Activated CD4-positive, alpha-beta memory T cell treated with anti-CD3 and anti-CD28 coated beads, Interleukin-2, amount 10 ng/mL, durations not matched to agents 7 days and 5 days (primary cell): ENCODE data around the gene PSMA6. TPM values are rescaled to one million over a fixed set of nuclear protein-coding genes. Genes with fewer than 3 reads are reported as not detected.

Experiments
- CTCF ChIA-PET: fragments of 350-600 bp; sonication (Branson Sonifier 250); formaldehyde crosslinking; loops from one replicate; lab custom pipeline; 2021; ENCODE audit warnings: antibody characterized with exemption, inconsistent platforms; lab: Charles Lee
- POLR2A ChIA-PET: fragments of 350-600 bp; sonication (Branson Sonifier 250); formaldehyde crosslinking; loops from one replicate; lab custom pipeline; 2021; ENCODE audit warnings: antibody characterized with exemption; lab: Charles Lee
- DNase-seq: peaks from one replicate; pipeline ENCODE4 v3.0.0-alpha.2; 2020
- H3K27ac Mint-ChIP-seq: one replicate; pipeline ENCODE4 v1.8.0; 2021; ENCODE audit warnings: mild to moderate bottlenecking, mixed read lengths
- H3K27me3 Mint-ChIP-seq: one replicate; pipeline ENCODE4 v1.8.0; 2021; ENCODE audit warnings: mixed read lengths
- H3K36me3 Mint-ChIP-seq: one replicate; pipeline ENCODE4 v1.8.0; 2021; ENCODE audit warnings: low read depth, mixed read lengths
- H3K4me1 Mint-ChIP-seq: one replicate; pipeline ENCODE4 v1.8.0; 2021; ENCODE audit warnings: mixed read lengths
- H3K4me3 Mint-ChIP-seq: one replicate; pipeline ENCODE4 v1.8.0; 2021; ENCODE audit warnings: mild to moderate bottlenecking, mixed read lengths
- H3K9me3 Mint-ChIP-seq: one replicate; pipeline ENCODE4 v1.8.0; 2021; ENCODE audit warnings: mixed read lengths
- total RNA-seq, 2 experiments: library from RNA; stranded (reverse); gene quantifications; one replicate each; pipeline ENCODE4 v1.2.3, GENCODE V29; 2021

The PSMA6 gene
- total RNA-seq, 2 experiments from 2014 or later, result 235 to 242 TPM

GRCh38 chr14:35286003-35286600, 6.1 kb upstream of the PSMA6 start:
- H3K27ac Mint-ChIP-seq, result peak overlapping the region; percentile 82
- CTCF ChIA-PET, result interaction anchor here (0.6 to 3.1 kb wide), 6 partner anchors 15 to 136 kb away, joined by 3 to 17 read pairs (median 4); partner anchors contain the start of gene NFKBIA
- no peak overlapping the region for H3K4me3 Mint-ChIP-seq
- no peaks in the 10 kb centered on the region for H3K9me3 Mint-ChIP-seq
- POLR2A ChIA-PET, result interaction anchor here (0.7 to 8.2 kb wide), 16 partner anchors 8 to 452 kb away, joined by 3 to 77 read pairs (median 3); partner anchors contain the start of genes NFKBIA and PRORP
- DNase-seq, result no peak
- no peaks in the 10 kb centered on the region for H3K27me3 Mint-ChIP-seq
- peaks cover 18% of the 10 kb centered on the region for H3K36me3 Mint-ChIP-seq
- H3K4me1 Mint-ChIP-seq, result peaks cover 48% of the 10 kb centered on the region

GRCh38 chr14:35286707-35287106, 5.5 kb upstream of the PSMA6 start:
- no peak overlapping the region for H3K4me3 Mint-ChIP-seq
- ChIA-PET CTCF (interaction anchor here (0.9 to 3.1 kb wide), 7 partner anchors 11 to 136 kb away, joined by 3 to 17 read pairs (median 5); partner anchors contain the start of gene NFKBIA), POLR2A (interaction anchor here (0.9 to 8.2 kb wide), 12 partner anchors 8 to 453 kb away, joined by 3 to 77 read pairs (median 4); partner anchors contain the start of genes FAM177A1, NFKBIA and PRORP)
- no peaks in the 10 kb centered on the region for H3K27me3 Mint-ChIP-seq
- peaks cover 16% of the 10 kb centered on the region for H3K36me3 Mint-ChIP-seq
- DNase-seq, result no peak
- no peaks in the 10 kb centered on the region for H3K9me3 Mint-ChIP-seq
- H3K4me1 Mint-ChIP-seq, result peaks cover 48% of the 10 kb centered on the region
- peak overlapping the region; percentile 82 for H3K27ac Mint-ChIP-seq

DNA sequence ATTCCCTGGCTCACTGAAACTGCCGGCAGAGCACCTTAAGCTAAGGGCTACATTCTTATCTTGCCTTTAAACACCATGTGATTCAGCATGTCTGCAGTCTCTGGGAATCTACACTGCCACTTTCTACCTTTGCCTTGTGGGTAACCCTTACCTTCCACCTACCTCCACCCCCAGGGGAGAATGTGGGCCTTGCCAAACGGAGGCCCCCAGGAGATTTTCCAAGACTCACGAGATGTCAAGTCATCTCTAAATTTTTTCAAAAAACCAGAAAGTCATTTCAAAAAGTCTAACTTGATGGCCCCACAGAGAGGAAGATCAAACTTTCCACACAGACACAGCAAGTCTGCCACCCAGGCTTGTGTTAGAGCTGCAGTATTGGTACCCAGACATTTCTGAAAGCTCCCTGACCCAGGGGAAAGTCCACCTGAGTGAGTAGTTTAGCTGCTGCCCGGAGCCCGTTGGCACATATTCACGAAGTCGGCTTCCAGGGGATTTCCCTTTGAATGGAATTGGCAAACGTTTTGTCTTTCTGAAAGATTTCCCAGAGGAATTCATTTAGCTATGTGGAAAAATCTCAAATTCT, 4.7 kb upstream of the PSMA6 start:
- Mint-ChIP-seq H3K4me1 (peaks cover 52% of the 10 kb centered on the region), H3K27me3 (no peaks in the 10 kb centered on the region), H3K27ac (peak overlapping the region; percentile 82), H3K36me3 (peaks cover 13% of the 10 kb centered on the region), H3K4me3 (no peak overlapping the region), H3K9me3 (no peaks in the 10 kb centered on the region)
- peak; percentile 26 for DNase-seq
- ChIA-PET POLR2A (interaction anchor here (1.1 to 8.2 kb wide), 7 partner anchors 10 to 242 kb away, joined by 3 to 77 read pairs (median 4); partner anchors contain the start of genes FAM177A1 and NFKBIA), CTCF (interaction anchor here (1.1 to 3.1 kb wide), 6 partner anchors 12 to 135 kb away, joined by 3 to 17 read pairs (median 6); partner anchors contain the start of gene NFKBIA)

GRCh38 chr14:35289623-35290022, 2.6 kb upstream of the PSMA6 start:
- Mint-ChIP-seq H3K4me3 (no peak overlapping the region), H3K4me1 (peaks cover 48% of the 10 kb centered on the region), H3K9me3 (no peaks in the 10 kb centered on the region), H3K27me3 (no peaks in the 10 kb centered on the region), H3K27ac (no peak overlapping the region), H3K36me3 (peaks cover 14% of the 10 kb centered on the region)
- DNase-seq, result no peak
- POLR2A ChIA-PET, result no interaction called here
- CTCF ChIA-PET, result no interaction called here

DNA sequence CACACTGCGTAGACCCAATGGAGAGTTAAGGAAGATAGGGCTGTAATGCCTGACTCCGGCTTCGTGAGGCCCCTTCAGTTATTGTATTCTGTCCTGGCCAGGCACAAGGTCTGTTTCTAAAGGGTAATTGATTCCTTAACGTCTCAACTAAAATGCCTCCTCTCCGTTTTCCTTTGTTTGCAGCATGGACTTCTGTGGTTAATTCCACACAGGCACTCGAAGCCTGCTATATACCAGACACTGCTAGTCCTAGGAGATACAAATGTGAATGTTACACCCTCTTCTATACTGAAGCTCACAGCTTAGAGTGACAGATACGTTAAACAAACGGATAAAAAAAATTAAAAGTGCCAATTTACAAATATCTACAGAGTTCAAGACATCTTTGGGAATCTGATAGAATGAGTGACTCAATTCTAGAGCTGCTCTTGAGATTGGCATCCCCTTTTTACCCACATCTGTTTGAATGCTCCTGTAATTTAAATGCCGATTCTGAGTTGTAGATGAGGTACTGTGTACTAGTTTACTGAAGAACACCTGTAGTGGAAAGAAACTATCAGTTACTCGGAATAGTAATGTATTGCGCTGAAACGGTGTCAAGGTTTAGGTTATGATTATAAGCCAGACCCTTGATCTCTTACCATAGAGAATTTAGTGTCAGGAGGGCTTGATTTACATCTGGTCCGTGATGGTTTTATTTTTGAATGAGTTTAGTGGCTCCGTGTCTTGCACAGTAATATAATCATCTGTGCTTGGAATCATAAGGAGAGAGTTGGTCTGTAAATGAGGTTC, 784 bp downstream of the PSMA6 start:
- peaks cover 41% of the 10 kb centered on the region for H3K4me1 Mint-ChIP-seq
- peak overlapping the region; percentile 96 for H3K4me3 Mint-ChIP-seq
- no peaks in the 10 kb centered on the region for H3K27me3 Mint-ChIP-seq
- H3K27ac Mint-ChIP-seq, result peak overlapping the region; percentile 92
- ChIA-PET CTCF (interaction anchor here (0.9 to 3.1 kb wide), 8 partner anchors 8 to 171 kb away, joined by 3 to 36 read pairs (median 4); partner anchors contain the start of genes NFKBIA and PPP2R3C), POLR2A (interaction anchor here (1.0 to 7.4 kb wide), 24 partner anchors 8 to 662 kb away, joined by 3 to 155 read pairs (median 6); partner anchors contain the start of genes FAM177A1, NFKBIA, PPP2R3C and PRORP)
- H3K9me3 Mint-ChIP-seq, result no peaks in the 10 kb centered on the region
- H3K36me3 Mint-ChIP-seq, result peaks cover 26% of the 10 kb centered on the region
- DNase-seq, result no peak

- Mint-ChIP-seq H3K4me3 (peak overlapping the region; percentile 10), H3K27me3 (no peaks in the 10 kb centered on the region), H3K27ac (peak overlapping the region; percentile 11), H3K9me3 (no peaks in the 10 kb centered on the region), H3K36me3 (peaks cover 26% of the 10 kb centered on the region), H3K4me1 (peaks cover 50% of the 10 kb centered on the region)
- no peak for DNase-seq
- POLR2A ChIA-PET, result interaction anchor here (1.3 to 7.4 kb wide), 3 partner anchors 9 to 172 kb away, joined by 3 to 155 read pairs (median 6); partner anchors contain the start of gene NFKBIA
- CTCF ChIA-PET, result interaction anchor here (1.2 to 1.7 kb wide), 3 partner anchors 11 to 109 kb away, joined by 3 to 6 read pairs (median 3); partner anchors contain the start of gene NFKBIA
These were observed 3.6 kb downstream of the PSMA6 start for GRCh38 chr14:35295845-35296161.

DNA sequence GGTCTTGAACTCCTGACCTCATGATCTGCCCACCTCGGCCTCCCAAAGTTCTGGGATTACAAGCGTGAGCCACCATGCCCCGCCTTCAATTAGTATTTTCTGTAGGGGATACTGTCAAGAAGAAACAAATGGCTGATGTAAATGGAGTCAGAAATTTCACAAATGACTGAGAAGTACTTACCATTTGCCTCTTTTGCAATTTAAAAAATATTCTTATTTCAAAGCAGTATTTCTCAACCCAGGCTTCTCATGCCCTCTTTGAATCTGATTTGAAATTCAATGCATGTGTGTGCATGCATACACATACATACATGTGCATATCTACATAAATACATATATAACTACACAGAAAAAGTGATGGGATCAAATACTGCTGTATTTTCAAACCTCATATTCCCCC, 4.4 kb downstream of the PSMA6 start:
- no peak for DNase-seq
- Mint-ChIP-seq H3K9me3 (no peaks in the 10 kb centered on the region), H3K27ac (no peak overlapping the region), H3K36me3 (peaks cover 30% of the 10 kb centered on the region), H3K4me3 (no peak overlapping the region), H3K4me1 (peaks cover 56% of the 10 kb centered on the region), H3K27me3 (no peaks in the 10 kb centered on the region)
- ChIA-PET POLR2A (interaction anchor here (0.6 to 7.4 kb wide), 2 partner anchors 106 to 509 kb away, joined by 3 to 155 read pairs; partner anchors contain the start of gene NFKBIA), CTCF (interaction anchor here (1.0 kb wide), 1 partner anchor 18 kb away, joined by 3 read pairs; no protein-coding TSS in a partner anchor)

DNA sequence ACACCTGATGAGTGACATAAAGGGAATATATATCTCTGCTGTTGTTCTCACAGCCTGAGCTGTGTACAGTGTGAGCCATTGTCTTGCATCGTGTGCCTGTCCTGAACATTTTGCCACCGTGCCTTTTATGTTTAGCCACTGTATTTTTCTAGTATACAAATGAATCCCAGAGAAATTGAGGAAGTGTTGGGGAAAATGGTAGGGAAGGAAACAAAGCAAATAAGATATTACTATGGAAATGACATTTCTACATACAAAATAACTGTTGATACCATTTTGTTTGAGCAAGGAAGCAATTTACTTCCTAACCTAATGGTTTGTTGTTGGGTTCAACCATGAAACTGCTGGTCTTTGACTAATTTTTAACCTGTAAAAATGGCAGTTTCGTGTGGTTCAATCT, 5.5 kb downstream of the PSMA6 start:
- Mint-ChIP-seq H3K4me1 (peaks cover 64% of the 10 kb centered on the region), H3K9me3 (no peaks in the 10 kb centered on the region), H3K4me3 (no peak overlapping the region), H3K27ac (no peak overlapping the region), H3K36me3 (peaks cover 39% of the 10 kb centered on the region), H3K27me3 (no peaks in the 10 kb centered on the region)
- POLR2A ChIA-PET, result interaction anchor here (7.4 kb wide), 1 partner anchor 105 kb away, joined by 155 read pairs; the partner anchor contains the start of gene NFKBIA
- CTCF ChIA-PET, result no interaction called here
- DNase-seq, result no peak

DNA sequence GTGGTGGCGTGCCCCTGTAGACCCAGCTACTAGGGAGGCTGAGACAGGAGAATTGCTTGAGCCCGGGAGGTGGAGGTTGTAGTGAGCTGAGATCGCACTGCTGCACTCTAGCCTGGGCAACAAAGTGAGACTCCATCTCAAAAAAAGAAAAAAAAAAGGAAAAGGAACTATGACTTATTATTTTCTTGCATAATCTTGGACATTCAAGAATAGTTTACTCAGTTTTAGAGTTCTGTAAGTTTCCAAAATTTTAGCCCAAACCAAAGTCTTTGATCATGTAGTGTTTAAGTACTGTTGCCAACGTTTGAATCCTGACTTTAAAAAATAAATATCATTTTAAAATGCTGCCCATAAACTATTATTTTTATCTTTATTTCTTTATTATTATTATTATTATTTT, 6.2 kb downstream of the PSMA6 start:
- Mint-ChIP-seq H3K4me1 (peaks cover 70% of the 10 kb centered on the region), H3K27me3 (no peaks in the 10 kb centered on the region), H3K4me3 (no peak overlapping the region), H3K27ac (no peak overlapping the region), H3K9me3 (no peaks in the 10 kb centered on the region), H3K36me3 (peaks cover 46% of the 10 kb centered on the region)
- ChIA-PET CTCF (interaction anchor here (0.6 kb wide), 1 partner anchor 11 kb away, joined by 4 read pairs; no protein-coding TSS in a partner anchor), POLR2A (no interaction called here)
- no peak for DNase-seq

DNA sequence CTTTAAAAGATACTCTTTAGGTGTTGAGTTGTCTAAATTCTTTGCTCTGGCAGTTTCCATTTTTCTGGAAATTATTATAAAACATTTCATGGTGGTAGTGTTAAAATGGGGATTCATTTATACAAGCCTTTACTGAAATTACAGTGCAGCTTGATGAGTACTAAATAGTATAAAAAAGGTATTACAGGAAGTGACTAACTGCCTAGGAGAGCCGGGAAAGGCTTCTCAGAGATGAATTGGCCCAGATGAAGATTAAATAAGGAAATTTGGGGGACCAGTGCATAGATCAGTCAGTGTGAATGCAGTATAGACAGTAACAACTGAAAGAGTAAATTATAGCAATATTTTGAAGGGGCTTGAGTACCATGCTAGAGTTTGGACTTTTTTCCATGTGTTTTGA, 7.5 kb downstream of the PSMA6 start:
- Mint-ChIP-seq H3K27me3 (no peaks in the 10 kb centered on the region), H3K4me3 (no peak overlapping the region), H3K9me3 (no peaks in the 10 kb centered on the region), H3K4me1 (peaks cover 72% of the 10 kb centered on the region), H3K27ac (peak overlapping the region; percentile 32), H3K36me3 (peaks cover 43% of the 10 kb centered on the region)
- POLR2A ChIA-PET, result interaction anchor here (1.4 to 2.6 kb wide), 5 partner anchors 7 to 177 kb away, joined by 3 to 23 read pairs (median 5); partner anchors contain the start of genes NFKBIA, PPP2R3C, PRORP and PSMA6
- DNase-seq, result no peak
- CTCF ChIA-PET, result interaction anchor here (1.1 to 1.8 kb wide), 5 partner anchors 13 to 116 kb away, joined by 3 to 5 read pairs (median 4); partner anchors contain the start of gene NFKBIA

DNA sequence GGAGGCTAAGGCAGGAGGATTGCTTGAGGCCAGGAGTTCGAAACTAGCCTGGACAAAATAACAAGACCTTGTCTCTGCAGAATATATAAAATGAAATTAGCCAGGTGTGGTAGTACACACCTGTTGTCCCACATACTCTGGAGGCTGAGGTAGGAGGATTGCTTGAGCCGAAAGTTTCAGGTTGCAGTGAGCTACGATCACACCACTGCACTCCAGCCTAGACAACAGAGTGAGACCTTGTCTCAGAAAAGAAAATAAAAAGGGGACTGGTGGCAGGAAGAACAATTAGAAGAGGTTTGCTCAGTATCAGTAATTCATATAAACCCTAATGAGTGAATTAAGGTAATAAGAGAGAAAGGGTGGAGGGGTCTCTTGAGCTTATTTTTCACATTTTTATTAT, 8.0 kb downstream of the PSMA6 start:
- no peaks in the 10 kb centered on the region for H3K27me3 Mint-ChIP-seq
- CTCF ChIA-PET, result interaction anchor here (1.1 to 1.8 kb wide), 7 partner anchors 8 to 116 kb away, joined by 3 to 5 read pairs (median 3); partner anchors contain the start of genes NFKBIA and PSMA6
- POLR2A ChIA-PET, result interaction anchor here (1.3 to 2.6 kb wide), 6 partner anchors 8 to 178 kb away, joined by 3 to 23 read pairs (median 4); partner anchors contain the start of genes NFKBIA, PPP2R3C, PRORP and PSMA6
- peak overlapping the region; percentile 34 for H3K27ac Mint-ChIP-seq
- peaks cover 40% of the 10 kb centered on the region for H3K36me3 Mint-ChIP-seq
- H3K4me3 Mint-ChIP-seq, result no peak overlapping the region
- no peak for DNase-seq
- no peaks in the 10 kb centered on the region for H3K9me3 Mint-ChIP-seq
- H3K4me1 Mint-ChIP-seq, result peaks cover 71% of the 10 kb centered on the region
